K562 (cell line): ENCODE measurements around the gene PLEKHA6. TPM values are rescaled to one million over a fixed set of nuclear protein-coding genes. Genes with fewer than 3 reads are reported as not detected.
A peak's percentile ranks its signal among the peaks of the same experiment; 100 is the strongest.

Experiments
- ATAC-seq: fragments of 200-7000 bp; cut with Tn5 transposase; 3 replicates; pipeline ENCODE4 v1.9.1; 2020; ENCODE audit warnings: moderate library complexity
- BruUV-seq: library from RNA; stranded (reverse); fragments of 400-500 nt; replicated peaks from 2 replicates; lab custom pipeline; 2021; lab: Mats Ljungman, UMichigan
- CTCF ChIA-PET: fragments of 300-600 bp; formaldehyde crosslinking; extraction: SDS; loops from one replicate; lab custom pipeline; 2021; ENCODE audit warnings: low intra/inter-chr PET ratio; lab: Yijun Ruan, JAX
- POLR2A ChIA-PET: fragments of 300-600, 350-650 bp; sonication (Branson Sonifier 250); formaldehyde crosslinking; extraction: SDS; loops from one replicate; lab custom pipeline; 2021; ENCODE audit warnings: antibody characterized with exemption, inconsistent platforms; lab: Yijun Ruan, JAX
- DNase-seq, 4 experiments: peaks; one replicate each; pipeline versions ENCODE4 v3.0.0 to v3.0.0-alpha.2; 2011 to 2018; ENCODE audit warnings: low spot score in 3 of 4, mixed read lengths in 3 of 4; ENCODE audit errors: extremely low read depth in 1 of 4
- FAIRE-seq: peaks from 2 replicates; lab custom pipeline; 2011; peaks lifted over from hg19 to GRCh38; lab: Jason Lieb, UNC
- H2AFZ ChIP-seq: 2 replicates; pipeline ENCODE4 v1.6.0; 2011; ENCODE audit warnings: low read depth, low read length, control low read depth, inconsistent platforms
- H3K27ac ChIP-seq: fragments of 200-600 bp; 3 replicates; pipeline ENCODE4 v1.8.0; 2011; ENCODE audit warnings: low read depth, mild to moderate bottlenecking, control low read depth, inconsistent platforms, low read length, moderate library complexity, mixed read lengths; ENCODE audit errors: extremely low read depth
- H3K27me3 ChIP-seq, 2 experiments: fragments of 300-600 bp in 1 of 2; 2 replicates in 1 of 2; 3 replicates in 1 of 2; pipeline versions ENCODE4 v1.6.0 to v1.8.0; 2011; ENCODE audit warnings: inconsistent platforms in 2 of 2, low read length in 2 of 2, mild to moderate bottlenecking in 1 of 2, mixed read lengths in 1 of 2, moderate library complexity in 1 of 2; ENCODE audit not compliant: control insufficient read depth in 2 of 2, insufficient read depth in 2 of 2
- H3K36me3 ChIP-seq: fragments of 300-600 bp; 3 replicates; pipeline ENCODE4 v1.8.0; 2011; ENCODE audit warnings: mild to moderate bottlenecking, low read length, inconsistent platforms; ENCODE audit not compliant: control insufficient read depth, insufficient read depth
- H3K4me1 ChIP-seq, 2 experiments: fragments of 200-600 bp in 1 of 2; replicated peaks in 1 of 2; 2 replicates in 1 of 2; 3 replicates in 1 of 2; pipeline versions ENCODE4 v1.5.1 to v1.8.0; 2011; ENCODE audit warnings: inconsistent platforms in 2 of 2, low read length in 2 of 2, mild to moderate bottlenecking in 1 of 2, mixed read lengths in 1 of 2, moderate library complexity in 1 of 2; ENCODE audit not compliant: control insufficient read depth in 2 of 2, insufficient read depth in 2 of 2
- H3K4me2 ChIP-seq: 2 replicates; pipeline ENCODE4 v1.6.1; 2011; ENCODE audit warnings: low read length, control low read depth, inconsistent platforms, mixed read lengths; ENCODE audit not compliant: insufficient read depth
- H3K4me3 ChIP-seq: fragments of 200-600 bp; sonication (generic), shearing (Covaris generic); 2 replicates; pipeline ENCODE4 v1.5.1; 2016; ENCODE audit warnings: control low read depth, inconsistent platforms
- H3K79me2 ChIP-seq: fragments of 200-600 bp; 3 replicates; pipeline ENCODE4 v1.8.0; 2011; ENCODE audit warnings: low read length, inconsistent platforms; ENCODE audit not compliant: control insufficient read depth, insufficient read depth
- H3K9ac ChIP-seq, 2 experiments: 2 replicates each; pipeline versions ENCODE4 v1.6.0 to v1.6.1; 2011; ENCODE audit warnings: low read depth in 2 of 2, low read length in 2 of 2, control low read depth in 1 of 2, inconsistent platforms in 1 of 2, mild to moderate bottlenecking in 1 of 2, mixed read lengths in 1 of 2; ENCODE audit not compliant: insufficient read depth in 1 of 2
- H3K9me1 ChIP-seq: one replicate; pipeline ENCODE4 v1.6.0; 2011; ENCODE audit warnings: inconsistent platforms, mild to moderate bottlenecking, low read length, moderate library complexity; ENCODE audit not compliant: control insufficient read depth, insufficient read depth
- H3K9me3 ChIP-seq: replicated peaks from 2 replicates; pipeline ENCODE4 v1.5.1; 2011; ENCODE audit warnings: low read depth, low read length, inconsistent platforms; ENCODE audit not compliant: control insufficient read depth, insufficient read depth
- H4K20me1 ChIP-seq: replicated peaks from 2 replicates; pipeline ENCODE4 v1.6.1; 2011; ENCODE audit warnings: low read length, inconsistent platforms, mixed read lengths; ENCODE audit not compliant: control insufficient read depth, insufficient read depth
- ARID1B ChIP-seq: fragments of 450-650 bp; IDR thresholded peaks from 2 replicates; pipeline ENCODE4 v1.6.1; 2016; ENCODE audit warnings: antibody characterized with exemption, mild to moderate bottlenecking, inconsistent platforms
- CTCF ChIP-seq, 3 experiments: IDR thresholded peaks in 2 of 3; conservative IDR thresholded peaks in 1 of 3; 2 replicates each; pipeline ENCODE4 v1.5.1; 2011 to 2012; ENCODE audit warnings: low read length in 3 of 3, mild to moderate bottlenecking in 3 of 3, control low read depth in 2 of 3, improper control_type of control experiment in 1 of 3, inconsistent platforms in 1 of 3, low read depth in 1 of 3, mixed read lengths in 1 of 3, moderate library complexity in 1 of 3; ENCODE audit not compliant: insufficient read depth in 2 of 3
- DPF2 ChIP-seq: fragments of 450-650 bp; IDR thresholded peaks from 2 replicates; pipeline ENCODE4 v1.6.1; 2016
- FOXA3 ChIP-seq, 2 experiments: fragments of 450-650 bp in 1 of 2; sonication (generic) in 1 of 2; formaldehyde crosslinking; IDR thresholded peaks in 1 of 2; conservative IDR thresholded peaks in 1 of 2; 2 replicates each; pipeline versions ENCODE4 v1.4.0 to v1.8.0; 2020 to 2022; ENCODE audit warnings: mild to moderate bottlenecking in 2 of 2, missing genetic modification reagents in 1 of 2
- FOXP4 ChIP-seq: sonication (generic); formaldehyde crosslinking; IDR thresholded peaks from 2 replicates; pipeline ENCODE4 v1.8.0; 2022; ENCODE audit warnings: mild to moderate bottlenecking, missing genetic modification reagents, borderline replicate concordance
- MAX ChIP-seq: sonication (generic); formaldehyde crosslinking; IDR thresholded peaks from 2 replicates; pipeline ENCODE4 v1.9.0; 2022; ENCODE audit warnings: mild to moderate bottlenecking, missing genetic modification reagents
- NFATC3 ChIP-seq: fragments of 450-650 bp; IDR thresholded peaks from 2 replicates; pipeline ENCODE4 v1.6.1; 2017; ENCODE audit warnings: mild to moderate bottlenecking
- RAD21 ChIP-seq, 2 experiments: fragments of 250-450 bp in 1 of 2; fragments of 450-650 bp in 1 of 2; sonication (Bioruptor Pico) in 1 of 2; formaldehyde crosslinking in 1 of 2; IDR thresholded peaks in 1 of 2; conservative IDR thresholded peaks in 1 of 2; 2 replicates each; pipeline versions ENCODE4 v1.4.0 to v1.8.0; 2020 to 2022; ENCODE audit warnings: mild to moderate bottlenecking in 2 of 2, moderate library complexity in 1 of 2
- RNF219 ChIP-seq: fragments of 250-450 bp; sonication (Bioruptor Pico); IDR thresholded peaks from 2 replicates; pipeline ENCODE4 v1.5.0; 2022; ENCODE audit warnings: mild to moderate bottlenecking
- SMAD4 ChIP-seq: fragments of 250-450 bp; sonication (Bioruptor Pico); conservative IDR thresholded peaks from 2 replicates; pipeline ENCODE4 v1.8.0; 2021; ENCODE audit warnings: inconsistent platforms, mild to moderate bottlenecking, moderate library complexity
- TAL1 ChIP-seq: fragments of 450-650 bp; IDR thresholded peaks from 2 replicates; pipeline ENCODE4 v1.6.1; 2016; ENCODE audit warnings: mild to moderate bottlenecking
- TEAD4 ChIP-seq, 2 experiments: sonication (generic) in 1 of 2; formaldehyde crosslinking in 1 of 2; IDR thresholded peaks; 2 replicates each; pipeline versions ENCODE4 v1.6.1 to v1.8.0; 2012 to 2022; ENCODE audit warnings: borderline replicate concordance in 1 of 2, inconsistent platforms in 1 of 2, low read length in 1 of 2, mild to moderate bottlenecking in 1 of 2, missing genetic modification reagents in 1 of 2
- WGBS: fragments of 100-300 bp; shearing (Covaris generic); methylation state at CpG from one replicate; pipeline ENCODE4 v1.1.6; 2016; ENCODE audit warnings: low coverage, mixed read lengths; ENCODE audit not compliant: insufficient coverage; ENCODE audit errors: missing lambda C conversion rate; 5-methylcytosine and 5-hydroxymethylcytosine counted together
- in situ Hi-C: fragments of 300-500 bp; cut with MboI; formaldehyde crosslinking; loops from 4 replicates; pipeline ENCODE4 v1.15.0; 2018; ENCODE audit warnings: inconsistent platforms, mixed read lengths
- intact Hi-C: fragments of 100-400 bp; cut with micrococcal nuclease; formaldehyde crosslinking; loops from 2 replicates; pipeline ENCODE4 v1.14.2; 2022
- polyA plus RNA-seq, 8 experiments: library from polyadenylated mRNA; depleted of rRNA in 4 of 8; stranded (reverse) in 5 of 8; unstranded in 3 of 8; fragments of >200 nt; fragmentation: Nextera tagmentation in 2 of 8; fragmentation: Illumina TruSeq in 1 of 8; extraction: Ambion mirVana in 2 of 8; extraction: Trizol in 1 of 8; gene quantifications; 2 replicates each; pipeline versions ENCODE4 v1.2.1 to v1.2.3, GENCODE V29; 2011 to 2014; ENCODE audit warnings: inconsistent platforms in 1 of 8, missing spikeins in 1 of 8
- total RNA-seq, 7 experiments: library from RNA; depleted of rRNA in 6 of 7; stranded (reverse); fragments of >200 nt in 6 of 7; fragmentation: Illumina TruSeq in 2 of 7; extraction: Trizol in 2 of 7; gene quantifications; 2 replicates each; pipeline versions ENCODE4 v1.2.1 to v1.2.3, GENCODE V29; 2011 to 2021; ENCODE audit warnings: low replicate concordance in 1 of 7

The PLEKHA6 gene
- total and polyA plus RNA-seq, 9 of the 15 experiments (the other 6 are each of a cell fraction or from before 2014, with no cell fraction given): under 0.01 to 0.33 (median 0.01) TPM; not detected in 4

GRCh38 chr1:204383163-204383904 lies 23.6 kb upstream of the PLEKHA6 start:
- WGBS: 6% methylated on average over 5 of the region's 5 CpGs
- H3K9ac ChIP-seq: no peak overlapping the region
- no peak overlapping the region for H3K27ac ChIP-seq
- no peaks in the 10 kb centered on the region for H3K36me3 ChIP-seq
- H3K4me2 ChIP-seq: no peak overlapping the region
- intact Hi-C loops: loop anchor here (2.0 to 5.0 kb wide), 2 partner anchors 15 to 119 kb away; no protein-coding TSS in a partner anchor
- peaks cover 31% of the 10 kb centered on the region in 2 experiments for H3K27me3 ChIP-seq
- in situ Hi-C loops: no loop called here
- H4K20me1 ChIP-seq: peaks cover 6% of the 10 kb centered on the region; the same call in 1 of the 2 replicates
- no peak overlapping the region for H2AFZ ChIP-seq
- peak; percentile 6 for FAIRE-seq
- DNase-seq: peak in 3 of 4 experiments; percentile 27 to 39 (median 30)
- H3K4me3 ChIP-seq: no peak overlapping the region
- no peaks in the 10 kb centered on the region for H3K9me1 ChIP-seq
- ATAC-seq: peak; percentile 84
- ChIA-PET CTCF (interaction anchor here (0.5 to 1.6 kb wide), 5 partner anchors 48 to 424 kb away, joined by 3 to 5 read pairs (median 4); no protein-coding TSS in a partner anchor), POLR2A (interaction anchor here (0.6 to 1.1 kb wide), 2 partner anchors 12 to 30 kb away, joined by 3 to 4 read pairs; no protein-coding TSS in a partner anchor)
- H3K4me1 ChIP-seq: peaks cover under 1 to 3% of the 10 kb centered on the region in 2 experiments; a peak in 4 of 5 replicates
- no peaks in the 10 kb centered on the region for H3K79me2 ChIP-seq
- no TSS peak for BruUV-seq
- no peaks in the 10 kb centered on the region for H3K9me3 ChIP-seq
- TF ChIP-seq FOXA3 (CRISPR knock-in tag; conservative IDR thresholded peaks at IDR 0.05 in 1 of 2, IDR thresholded peaks at IDR 0.05 in 1 of 2) (peak; percentile 75 to 90; a peak in 3 of 4 replicates), FOXP4 (CRISPR knock-in tag) (no peak), CTCF (IDR thresholded peaks at IDR 0.05 in 2 of 3, conservative IDR thresholded peaks at IDR 0.05 in 1 of 3; ENCODE audit: insufficient read depth in 2 of 3, low read depth in 1 of 3, low read length in 3 of 3) (peak; percentile 30 to 69 (median 45); a peak in 3 of 6 replicates), TAL1 (peak; percentile 53), SMAD4 (CRISPR knock-in tag) (0 out of 2 replicates have a peak, but pooled peaks have one; percentile 23), RAD21 (CRISPR knock-in tag; conservative IDR thresholded peaks at IDR 0.05 in 1 of 2, IDR thresholded peaks at IDR 0.05 in 1 of 2) (peak; percentile 33 to 65), MAX (CRISPR knock-in tag) (no peak), RNF219 (no peak), NFATC3 (no peak), DPF2 (0 out of 2 replicates have a peak, but pooled peaks have one; percentile 31), ARID1B (peak; percentile 55), TEAD4 (IDR thresholded peaks at IDR 0.05; ENCODE audit: low read length) (peak; percentile 31), TEAD4 (CRISPR knock-in tag; IDR thresholded peaks at IDR 0.05; ENCODE audit: borderline replicate concordance) (no peak)
